NCI-H2196 (cell line): Measurements from ENCODE around the gene SCN10A.

ENCODE experiments used
- DNase-seq: peaks from one replicate; lab custom pipeline; 2025; ENCODE audit not compliant: unreplicated experiment; lab: John Stamatoyannopoulos, UW

SCN10A gene

DNA sequence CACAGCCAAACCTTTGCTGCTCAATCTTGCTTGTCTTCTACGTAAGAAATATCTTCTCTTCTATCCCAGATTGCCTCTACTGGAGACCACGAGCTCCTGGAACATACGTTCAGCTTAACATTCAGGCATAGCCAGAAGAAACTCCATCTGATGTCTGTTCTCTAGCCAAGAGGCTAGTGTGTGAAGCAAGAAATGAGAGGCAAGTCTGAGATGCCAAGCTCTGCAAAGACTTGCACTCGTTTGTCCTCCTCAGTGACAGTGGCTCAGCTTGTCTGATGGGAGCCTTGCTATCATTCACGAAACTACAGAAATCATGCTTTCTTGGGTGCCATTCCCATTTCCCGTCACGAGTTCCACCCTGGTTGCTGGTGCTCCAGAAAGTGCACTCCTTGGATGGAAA, at the start of gene SCN10A:
TSS of gene SCN10A (minus strand) at position 192 of the 400 bp plus-strand sequence. CDS start 22,207 bp downstream, outside the sequence.
- no peak for DNase-seq

DNA sequence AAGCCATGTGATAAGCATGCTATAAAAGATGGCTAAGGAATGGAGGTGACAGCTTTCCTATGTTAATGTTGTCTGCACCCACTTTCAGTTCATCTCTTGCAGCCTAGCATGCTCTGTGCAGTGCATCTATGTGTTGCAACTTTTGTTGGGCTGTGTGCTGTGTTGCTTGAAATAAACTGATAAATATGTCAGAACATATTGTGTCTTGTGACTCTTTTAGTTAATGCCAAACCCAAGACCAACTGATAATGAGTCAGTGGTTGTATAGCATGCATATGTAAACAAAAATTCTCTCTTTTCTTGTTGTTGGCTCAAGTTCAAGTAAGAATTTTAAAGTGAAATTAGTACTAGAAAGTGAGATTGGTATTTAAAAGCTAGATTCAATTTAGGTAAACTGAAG, 37.0 kb upstream of the SCN10A start:
- no peak for DNase-seq

DNA sequence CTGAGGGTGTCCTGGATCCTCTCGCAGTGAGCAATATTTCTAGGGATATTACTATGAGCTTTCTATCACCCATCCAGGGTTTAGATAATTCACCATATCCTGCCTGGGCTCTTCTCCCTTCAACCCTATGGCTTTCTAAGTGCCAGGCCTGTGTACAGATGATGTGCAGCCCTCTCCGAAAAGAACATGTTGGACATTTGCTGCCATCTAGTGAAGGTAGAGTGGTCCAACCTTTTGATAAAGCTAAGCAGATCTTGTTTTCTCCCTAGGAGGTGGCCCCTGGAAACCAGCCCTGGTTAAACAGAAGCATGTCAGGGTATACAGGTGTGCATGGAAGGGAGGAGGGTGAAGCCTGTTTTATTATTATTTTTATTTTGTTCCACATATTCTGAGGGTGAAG, 27.9 kb upstream of the SCN10A start:
- no peak for DNase-seq

DNA sequence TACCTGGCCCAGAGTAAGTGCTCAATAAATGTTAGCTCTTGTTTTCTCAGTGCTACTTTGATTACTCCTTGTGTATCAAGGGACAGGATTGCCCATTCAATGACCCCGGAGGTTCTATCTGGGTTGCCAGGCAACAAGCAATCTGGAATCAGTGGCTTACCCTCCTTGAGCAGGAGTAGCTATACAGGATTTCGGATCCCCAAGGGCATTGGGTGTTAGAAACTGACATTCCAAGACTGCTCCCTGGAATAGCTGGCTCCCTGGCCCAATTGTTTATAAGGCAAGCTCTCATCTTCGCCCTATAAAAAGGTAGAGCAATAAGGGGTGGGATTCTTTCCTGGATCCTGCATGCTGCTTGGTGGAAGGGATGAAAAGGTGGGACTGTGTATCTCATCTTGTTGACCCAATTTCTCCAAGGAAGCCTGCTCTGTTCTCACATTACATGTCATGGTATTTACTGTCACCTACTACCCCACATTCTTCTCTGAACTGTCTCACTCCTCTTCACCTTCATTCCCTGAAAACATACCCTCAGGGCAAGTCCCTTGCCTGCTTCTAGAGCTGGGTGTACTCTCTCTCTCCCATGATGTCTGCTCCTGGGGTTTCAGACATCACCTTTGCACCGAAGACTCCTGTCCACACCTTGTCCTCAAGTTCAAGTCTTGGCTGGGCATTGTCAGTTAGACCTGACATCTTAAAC, 26.4 kb upstream of the SCN10A start:
- DNase-seq, result no peak

DNA sequence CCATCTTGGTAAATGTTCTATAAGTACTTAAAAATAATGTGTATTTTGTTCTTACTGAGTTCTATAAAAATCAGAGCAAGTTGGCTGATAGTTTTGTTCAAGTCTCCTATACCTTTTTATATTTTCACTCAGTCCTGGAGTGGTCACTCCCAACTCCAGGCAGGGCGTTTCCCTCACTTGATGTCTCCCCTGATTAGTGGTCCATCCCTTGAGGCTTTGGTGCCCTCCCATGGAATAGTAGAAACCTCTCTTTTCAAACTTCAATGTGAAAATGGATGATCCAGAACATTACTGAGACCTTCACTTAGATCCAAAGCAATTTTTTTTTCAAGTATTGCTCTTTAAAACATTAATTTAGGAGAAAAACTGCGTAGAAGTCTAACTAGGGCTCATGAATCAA, 25.0 kb upstream of the SCN10A start:
- DNase-seq, result no peak

DNA sequence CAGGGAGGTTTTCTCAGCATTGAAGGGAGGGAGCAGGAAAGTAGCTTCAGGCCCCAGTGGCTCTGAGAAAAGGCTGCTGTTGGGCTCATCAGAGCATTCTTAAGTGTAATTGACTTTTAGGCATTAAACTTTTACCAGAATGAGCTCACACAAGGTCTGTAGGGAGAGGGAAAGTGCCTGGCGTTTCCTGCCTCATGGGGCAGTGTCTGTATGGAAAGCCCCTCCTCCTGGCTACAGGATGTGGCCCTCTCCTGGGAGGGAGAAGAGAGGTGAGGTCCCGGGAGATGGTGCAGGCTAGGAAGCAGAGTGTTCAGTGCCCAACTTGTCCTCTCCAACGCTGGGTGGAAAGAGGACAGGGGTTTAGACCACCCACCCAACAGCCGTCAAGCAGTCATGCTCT, 21.3 kb upstream of the SCN10A start:
- DNase-seq, result no peak

DNA sequence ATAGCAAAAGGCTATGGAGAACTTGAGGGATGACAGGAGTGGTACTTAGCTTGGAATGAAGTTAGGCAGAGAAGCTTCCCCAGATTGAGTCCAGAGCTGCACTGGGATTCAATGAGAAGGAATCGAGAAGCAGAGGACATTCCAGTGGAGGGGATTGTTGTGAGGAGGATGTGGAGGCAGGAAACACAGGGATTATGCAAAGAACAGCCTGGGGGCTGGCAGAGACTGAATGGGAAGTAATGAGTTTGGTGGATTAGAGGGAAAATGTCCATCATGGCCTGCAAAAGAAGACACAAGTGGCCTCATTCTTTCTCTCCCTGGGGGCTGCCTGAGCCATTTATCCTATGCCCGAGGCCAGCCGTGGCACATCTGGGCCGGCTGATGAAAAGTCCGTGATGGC, 20.5 kb upstream of the SCN10A start:
- no peak for DNase-seq

DNA sequence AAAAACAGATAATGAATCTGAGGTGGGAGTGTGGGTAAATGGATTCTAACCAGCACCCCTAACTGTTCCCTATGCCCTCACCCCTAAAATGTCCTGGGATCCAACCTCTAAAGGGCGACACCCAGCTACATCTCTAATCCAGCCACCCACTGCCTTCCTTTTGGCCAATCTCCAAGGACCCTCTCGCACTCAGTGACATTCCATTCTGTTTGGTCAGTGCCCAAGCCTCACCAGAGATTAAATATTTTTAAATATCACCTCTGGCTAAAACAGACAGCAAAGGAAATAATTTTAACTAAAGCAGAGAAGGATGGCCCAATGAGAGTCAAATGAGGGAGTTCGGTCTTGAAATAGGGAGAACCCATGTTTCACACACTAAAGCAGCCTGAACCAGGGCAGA, 19.9 kb upstream of the SCN10A start:
- DNase-seq, result no peak

DNA sequence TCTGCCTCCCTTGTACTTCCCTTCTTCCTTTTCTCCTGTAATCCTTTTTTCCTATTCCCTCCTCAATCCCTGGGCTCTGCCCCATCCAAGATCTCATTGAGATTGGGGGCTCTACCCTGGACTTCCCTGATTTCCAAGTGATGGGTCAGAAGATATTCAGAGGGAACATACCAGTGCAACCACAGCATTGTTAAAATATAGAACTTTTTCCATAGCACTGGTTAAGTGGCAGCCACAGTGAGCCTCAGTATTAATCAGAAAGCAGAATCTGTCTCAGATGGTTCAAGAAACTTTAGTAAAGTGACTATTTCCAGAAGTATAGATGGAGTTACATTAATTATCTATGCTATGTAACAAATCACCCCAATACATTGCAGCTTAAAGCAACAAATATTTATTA, 18.7 kb upstream of the SCN10A start:
- DNase-seq, result no peak

DNA sequence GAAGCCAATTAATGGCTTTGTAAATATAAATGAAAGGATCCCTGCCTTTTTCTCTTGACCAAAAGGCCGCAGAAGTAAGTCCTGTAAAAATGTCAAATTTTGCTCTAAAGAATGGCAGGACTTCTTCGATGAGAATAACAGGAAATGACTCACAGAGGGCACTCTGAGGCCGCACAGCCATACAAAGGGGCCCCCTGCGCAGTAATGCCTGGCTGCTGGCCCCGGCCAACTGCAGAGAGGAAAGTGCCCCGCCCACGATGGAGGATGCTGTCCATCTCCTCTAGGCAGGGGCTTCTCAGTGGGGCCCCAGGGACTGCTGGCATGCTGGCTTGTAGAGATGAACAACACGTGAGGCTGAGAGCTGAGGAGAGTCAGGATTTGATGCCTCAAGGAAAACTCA, 18.1 kb upstream of the SCN10A start:
- no peak for DNase-seq

DNA sequence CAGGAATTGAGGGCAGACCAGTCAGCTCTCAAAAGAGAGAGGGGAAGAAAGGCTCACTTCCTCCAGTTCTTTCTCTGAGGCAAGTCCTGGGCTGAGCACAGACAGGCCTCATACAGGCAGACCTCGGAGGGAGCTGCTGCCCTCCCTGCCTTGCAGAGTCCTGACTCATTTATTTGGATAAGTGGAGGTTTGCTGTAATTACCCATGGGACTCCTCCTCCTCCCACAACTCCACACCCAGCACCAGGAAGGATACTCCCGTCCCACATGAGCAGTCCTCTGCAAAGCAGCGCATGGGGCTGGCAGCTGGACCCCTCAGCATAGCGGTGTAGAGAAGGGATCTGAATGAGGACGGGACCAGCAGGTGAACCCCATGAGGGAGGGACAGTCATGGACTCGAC, 13.4 kb upstream of the SCN10A start:
- DNase-seq, result no peak

DNA sequence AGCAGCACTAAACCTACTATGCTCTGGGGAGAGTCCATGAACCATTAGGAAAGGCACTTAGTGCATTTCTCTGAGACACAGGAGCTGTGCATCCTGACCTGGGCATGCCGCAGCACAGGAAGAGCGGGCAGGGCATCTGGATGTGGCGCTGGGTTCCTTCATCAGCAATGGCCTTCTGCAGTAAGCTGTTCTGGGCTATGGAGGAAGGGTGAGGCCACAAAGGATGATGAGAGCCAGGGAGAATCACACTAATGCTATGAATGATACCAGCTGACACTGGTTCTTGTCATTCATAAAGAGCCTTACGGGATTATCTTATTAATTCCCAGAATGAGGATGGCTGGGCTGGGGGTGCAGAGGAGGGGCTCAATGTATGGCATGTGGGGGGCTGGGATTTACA, 12.7 kb upstream of the SCN10A start:
- no peak for DNase-seq

DNA sequence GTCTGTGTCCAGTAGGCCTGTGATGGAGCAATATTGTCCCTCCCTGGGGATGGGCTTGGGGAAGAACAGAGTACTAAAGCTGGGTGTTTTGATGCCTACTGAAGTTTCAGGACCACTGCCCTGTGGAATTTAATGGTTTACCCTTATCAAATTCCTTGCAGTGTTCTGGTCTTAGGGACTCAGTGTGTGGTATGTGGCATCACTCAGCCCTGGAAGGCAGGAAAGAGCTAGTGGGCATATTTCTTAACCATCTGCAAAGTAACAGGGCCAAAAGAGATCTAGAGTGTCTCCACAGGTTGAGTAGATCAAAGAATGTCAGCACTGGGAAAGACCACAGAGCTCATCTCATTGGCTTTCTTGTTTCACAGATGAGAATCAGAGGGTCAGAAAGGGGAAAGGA, 11.8 kb upstream of the SCN10A start:
- no peak for DNase-seq

DNA sequence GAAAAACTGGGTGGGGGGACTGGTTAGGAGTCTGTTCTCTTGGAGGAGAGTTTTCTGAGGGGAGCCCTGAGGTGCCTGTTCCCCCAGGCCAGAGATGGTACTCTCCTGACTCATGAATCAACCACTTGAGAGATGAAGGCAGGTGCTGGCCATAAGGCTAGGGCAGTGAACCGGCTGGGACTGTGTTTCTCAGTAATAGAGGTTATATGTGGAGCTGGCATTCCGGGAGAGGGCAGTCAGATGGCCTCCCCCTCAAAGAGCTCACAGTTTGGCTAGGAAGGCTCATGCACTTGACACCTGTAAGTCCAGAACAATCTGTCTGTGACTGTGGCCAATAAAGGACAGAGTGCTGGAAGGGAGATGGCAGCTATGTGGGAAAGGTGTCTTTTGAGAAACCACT, 10.0 kb upstream of the SCN10A start:
- DNase-seq, result no peak

DNA sequence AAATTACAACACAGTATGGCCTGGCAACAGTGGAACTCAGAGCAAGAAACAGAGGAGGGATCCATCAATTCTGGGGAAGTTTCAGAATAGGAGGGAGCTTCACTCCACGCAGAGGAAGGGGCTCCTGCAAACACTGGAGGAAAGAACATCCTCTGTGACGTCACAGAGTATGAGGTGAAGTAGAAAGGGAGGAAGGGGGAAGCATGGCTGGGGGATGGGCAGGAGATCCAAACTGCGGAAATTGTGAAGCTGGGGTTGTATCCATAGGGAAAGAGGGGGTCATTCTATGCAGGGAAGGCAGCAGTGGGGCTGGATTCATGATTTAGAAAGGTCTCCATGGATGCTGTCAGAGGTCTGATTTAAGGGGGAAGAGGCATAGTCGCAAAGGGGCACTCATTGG, 8.3 kb upstream of the SCN10A start:
- no peak for DNase-seq

DNA sequence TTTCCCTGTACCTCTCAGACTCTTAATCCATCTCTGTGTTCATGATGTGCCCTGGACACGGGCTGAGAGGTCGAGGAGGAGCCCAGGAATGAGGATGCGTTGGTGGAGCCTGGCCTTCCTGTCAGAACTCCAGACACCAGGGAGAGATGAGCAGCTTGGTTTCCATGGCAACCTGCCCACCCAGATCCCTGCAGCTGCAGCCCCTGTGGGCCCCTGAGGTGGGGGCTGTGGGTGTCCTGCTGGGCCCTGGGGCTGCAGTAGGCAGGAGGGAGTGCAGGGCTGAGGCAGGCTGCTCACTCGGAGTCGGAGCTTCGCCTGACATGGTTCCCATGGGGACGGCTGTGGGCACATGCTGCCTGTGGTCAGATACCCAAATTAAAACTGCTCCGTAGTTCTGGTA, 7.7 kb upstream of the SCN10A start:
- DNase-seq, result no peak

DNA sequence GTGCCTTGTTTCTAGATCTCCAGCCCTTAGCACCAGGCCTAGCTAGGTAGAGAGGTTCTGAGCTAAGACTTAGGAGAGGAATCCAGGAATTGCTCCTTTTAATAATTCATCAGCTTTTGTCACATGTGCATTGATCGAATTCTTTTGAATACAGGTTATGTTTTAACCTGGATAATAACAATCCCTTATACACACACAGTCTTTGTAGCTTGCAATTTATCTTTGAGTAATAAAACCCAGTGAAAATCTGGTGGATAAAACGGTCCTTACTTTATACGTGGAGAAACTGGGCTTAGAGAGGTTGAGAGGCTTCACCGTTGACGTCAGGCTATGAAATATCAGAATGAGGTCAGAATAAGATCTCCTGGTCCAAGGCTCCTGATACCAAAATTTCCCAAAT, 7.2 kb upstream of the SCN10A start:
- no peak for DNase-seq

DNA sequence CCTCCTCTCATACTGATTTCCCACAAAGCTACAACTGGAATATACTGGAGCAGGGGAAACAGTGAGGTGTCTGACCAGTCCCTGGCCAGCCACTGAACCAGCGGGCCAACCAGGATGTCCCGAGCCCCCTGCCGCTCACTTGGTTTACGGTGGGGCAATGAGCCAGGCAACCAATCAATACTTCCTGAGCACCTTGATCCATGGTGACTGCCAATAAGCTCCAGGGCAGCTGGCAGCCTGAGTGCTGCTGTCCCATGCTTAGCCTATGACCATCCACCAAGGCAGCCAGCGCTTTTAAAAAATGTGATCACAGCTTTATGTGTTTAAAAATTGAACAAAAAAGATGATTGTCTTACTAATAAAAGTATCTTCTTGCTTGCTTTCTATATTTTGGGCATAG, 4.2 kb downstream of the SCN10A start:
- no peak for DNase-seq

DNA sequence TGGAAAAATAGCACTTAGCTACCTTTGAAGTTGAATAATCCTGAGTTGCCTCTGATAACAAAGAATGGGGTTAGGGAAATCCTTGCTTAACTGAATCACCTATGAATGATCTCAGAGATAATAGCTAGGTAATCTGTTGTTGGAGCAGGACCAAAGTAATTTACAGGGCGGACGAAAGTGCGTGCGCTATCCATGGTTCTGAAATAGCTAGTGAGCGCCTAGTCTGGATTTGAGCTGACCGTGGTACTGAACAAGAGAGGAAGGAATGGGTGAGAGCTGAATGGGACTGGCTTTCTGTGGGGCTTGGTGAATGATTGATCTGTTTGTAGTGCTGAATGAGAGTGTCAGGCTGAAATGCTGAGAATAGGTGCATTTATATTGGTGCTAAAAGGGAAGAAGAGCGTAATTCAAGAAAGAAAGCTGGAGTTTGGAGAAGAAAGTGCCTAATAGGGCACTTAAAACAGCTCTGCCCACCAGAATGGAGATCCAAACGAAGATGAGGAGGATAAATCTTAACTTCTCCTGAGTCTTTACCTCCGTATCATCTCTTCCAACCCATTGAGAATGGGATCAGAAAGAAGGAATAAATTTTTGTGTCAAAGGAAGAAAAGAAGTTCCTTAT, 10.1 kb downstream of the SCN10A start:
- no peak for DNase-seq

DNA sequence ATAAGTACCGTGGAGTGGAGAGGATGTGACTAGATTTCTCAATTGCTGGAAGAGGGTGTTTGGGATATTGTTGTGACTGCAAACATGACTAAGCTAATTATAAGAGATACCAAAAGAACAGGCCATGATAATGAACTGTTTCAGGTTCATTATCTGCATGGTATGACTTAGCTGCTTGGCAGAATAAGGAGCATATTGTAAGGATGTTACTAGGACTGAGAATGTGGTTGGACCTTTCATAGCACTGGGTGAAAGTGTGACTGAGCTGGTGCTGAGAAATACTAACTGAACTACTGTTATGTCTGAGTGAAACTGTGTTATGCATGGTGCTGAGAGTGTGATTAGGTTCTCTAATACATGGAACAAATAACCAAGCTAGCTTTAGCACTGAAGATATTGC, 11.0 kb downstream of the SCN10A start:
- no peak for DNase-seq

DNA sequence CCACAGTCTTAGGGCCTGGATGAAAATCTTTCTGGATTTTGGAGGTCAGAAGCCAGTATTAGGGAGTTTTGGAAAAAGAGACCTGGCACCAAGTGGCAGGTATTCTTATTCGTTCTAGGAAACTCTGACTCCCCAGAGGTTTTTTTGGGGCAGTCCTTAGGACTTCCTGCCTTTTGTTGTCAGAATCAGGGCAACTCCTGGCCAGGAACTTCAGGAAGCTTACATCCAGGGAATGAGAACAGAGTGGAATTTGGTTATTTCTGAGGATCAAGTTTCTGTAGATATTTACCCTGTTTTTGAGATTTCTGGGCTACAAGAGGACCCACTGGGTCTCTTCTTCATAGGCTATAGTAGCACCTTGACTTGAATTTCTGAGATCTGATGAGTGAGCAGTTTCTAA, 15.5 kb downstream of the SCN10A start:
- no peak for DNase-seq

DNA sequence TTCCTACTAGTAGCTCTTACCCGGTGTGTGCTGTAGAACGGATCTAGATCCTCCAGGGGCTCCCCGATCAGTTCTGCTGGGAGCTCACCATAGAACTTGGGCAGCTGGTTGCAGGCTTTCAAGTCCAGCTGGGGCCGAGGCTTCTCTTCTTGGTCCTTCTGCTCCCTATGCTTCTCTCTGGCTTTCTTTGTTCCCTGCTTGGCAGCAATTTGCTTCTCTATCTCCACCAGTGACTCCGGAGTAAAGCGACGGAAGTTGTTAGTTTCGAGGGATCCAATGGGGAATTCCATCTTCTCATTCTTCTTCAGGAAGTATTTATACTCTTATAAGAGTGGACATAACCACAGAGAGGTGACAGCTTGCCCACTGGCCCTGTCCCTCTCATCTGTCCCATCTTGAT, 22.3 kb downstream of the SCN10A start:
- no peak for DNase-seq

DNA sequence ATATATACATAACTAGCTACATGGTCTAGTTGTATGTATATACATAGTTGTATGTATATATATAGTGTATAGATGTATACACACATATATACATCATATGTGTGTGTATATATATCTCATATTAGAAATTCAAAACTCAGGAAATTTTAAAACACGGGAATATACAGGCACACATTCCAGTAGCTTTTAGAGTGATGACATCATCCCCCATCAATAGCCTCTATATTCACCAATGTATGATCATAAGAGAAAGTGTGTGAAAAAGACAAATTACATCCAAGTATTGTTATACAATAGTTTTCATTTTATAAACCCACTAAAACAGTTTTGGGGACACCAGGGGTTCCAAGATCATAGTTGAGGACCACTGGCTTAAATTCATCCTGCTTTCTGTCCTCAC, 23.0 kb downstream of the SCN10A start:
- DNase-seq, result no peak
